HG03095 (cell line): ENCODE data around the gene ARHGEF33.
A peak's percentile ranks its signal among the peaks of the same experiment; 100 is the strongest.
"Not testable (repeated sequence)": the region's sequence is repeated elsewhere in the genome, so short reads cannot be mapped to it uniquely, and the experiment has no call there.

Source experiments
- ATAC-seq: cut with Tn5 transposase; IDR thresholded peaks from one replicate; pipeline ENCODE4 v1.9.1; 2021; ENCODE audit warnings: moderate library complexity; ENCODE audit not compliant: unreplicated experiment

Gene ARHGEF33

DNA sequence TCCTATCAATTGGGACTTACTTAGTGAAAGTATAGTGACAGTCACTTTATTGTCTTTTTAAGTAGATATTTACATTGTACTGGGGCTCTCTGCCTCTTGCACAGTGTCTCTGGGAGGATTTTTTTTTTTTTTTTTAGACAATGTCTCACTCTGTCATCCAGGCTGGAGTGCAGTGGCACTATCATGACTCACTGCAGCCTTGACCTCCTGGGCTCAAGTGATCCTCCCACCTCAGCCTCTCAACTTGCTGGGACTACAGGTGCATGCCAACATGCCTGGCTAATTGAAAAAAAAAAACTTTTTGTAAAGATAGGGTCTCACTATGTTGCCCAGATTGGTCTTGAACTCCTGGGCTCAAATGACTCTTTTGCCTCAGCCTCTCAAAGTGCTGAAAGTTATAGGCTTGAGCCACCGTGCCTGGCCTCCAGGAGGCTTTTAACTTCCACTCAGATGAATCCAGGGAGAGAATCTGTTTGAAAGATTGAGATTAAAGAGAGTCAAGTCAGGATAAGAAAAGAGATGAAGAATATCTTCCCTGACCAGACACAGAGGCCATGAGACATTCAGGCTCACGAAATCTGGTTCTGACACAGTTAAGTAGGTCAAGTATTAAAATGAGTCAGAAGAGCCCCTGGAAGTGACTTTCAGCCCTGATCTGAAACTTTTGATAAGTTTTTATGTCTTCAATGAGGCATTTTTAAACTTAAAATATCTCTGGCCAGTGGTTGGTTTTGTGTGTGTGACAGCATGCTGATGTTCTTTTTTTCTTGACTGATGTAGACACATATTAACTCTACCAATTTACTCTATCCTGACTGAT, 18.3 kb downstream of the ARHGEF33 start:
- ATAC-seq: peak; percentile 88

DNA sequence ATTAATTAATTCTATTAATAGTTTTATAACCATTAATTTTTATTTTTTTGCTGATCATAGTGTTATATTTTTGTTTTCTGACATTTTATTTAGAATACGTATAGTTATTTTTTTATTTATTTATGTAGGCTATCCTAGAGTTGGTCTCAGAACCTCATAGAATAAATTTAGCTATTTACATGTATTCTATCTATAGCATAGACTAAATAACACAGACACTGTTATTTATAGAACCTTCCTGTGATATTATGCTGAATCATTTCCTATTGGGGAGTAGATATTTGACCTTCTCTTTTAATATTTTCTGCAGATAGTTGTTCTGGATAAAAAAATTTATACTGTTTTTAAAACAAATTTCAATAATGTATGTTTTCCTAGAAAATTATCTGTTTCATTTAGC, 20.2 kb downstream of the ARHGEF33 start:
- ATAC-seq: no peak

DNA sequence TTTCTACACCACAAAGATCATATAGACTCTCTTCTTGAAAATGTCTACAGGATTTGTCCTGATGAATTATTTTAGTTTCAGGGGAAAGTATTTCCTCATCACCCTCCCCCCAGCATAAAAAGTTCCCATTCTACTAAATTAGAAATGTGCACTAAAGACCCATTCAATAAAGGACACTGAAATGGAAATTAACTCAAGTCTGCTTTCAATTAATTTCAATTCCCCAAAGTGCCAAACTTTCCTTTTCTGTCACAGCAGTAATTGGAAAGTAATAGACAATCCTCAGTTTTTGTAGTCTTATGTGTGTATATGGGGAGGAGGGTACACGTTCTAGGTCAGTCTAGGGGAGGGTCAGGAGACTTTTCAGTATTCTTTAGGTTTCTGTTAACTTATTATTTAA, 21.5 kb downstream of the ARHGEF33 start:
- no peak for ATAC-seq

- no peak for ATAC-seq
These were observed 22.9 kb downstream of the ARHGEF33 start for GRCh38 chr2:38912619-38913018.

DNA sequence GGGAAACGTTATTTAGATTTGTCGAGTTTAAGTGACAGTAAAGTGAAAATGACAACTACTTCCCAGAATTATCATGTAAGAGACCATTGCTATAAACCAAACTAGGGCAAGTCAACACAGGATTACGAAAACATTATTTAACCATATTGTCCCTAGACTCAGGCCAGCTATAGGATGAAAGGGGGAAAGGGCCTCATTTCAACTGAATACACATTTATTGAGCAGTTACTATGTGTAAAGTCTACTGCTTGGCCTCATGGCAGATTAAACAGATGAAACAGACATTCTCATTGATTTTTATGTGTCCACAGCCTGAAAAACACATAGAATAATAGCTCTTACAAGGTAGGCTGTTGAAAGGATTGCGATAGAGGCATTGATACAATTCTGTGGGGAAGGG, 32.7 kb downstream of the ARHGEF33 start:
- ATAC-seq: no peak

- ATAC-seq: no peak
These were observed 33.2 kb downstream of the ARHGEF33 start for GRCh38 chr2:38922902-38923301.

DNA sequence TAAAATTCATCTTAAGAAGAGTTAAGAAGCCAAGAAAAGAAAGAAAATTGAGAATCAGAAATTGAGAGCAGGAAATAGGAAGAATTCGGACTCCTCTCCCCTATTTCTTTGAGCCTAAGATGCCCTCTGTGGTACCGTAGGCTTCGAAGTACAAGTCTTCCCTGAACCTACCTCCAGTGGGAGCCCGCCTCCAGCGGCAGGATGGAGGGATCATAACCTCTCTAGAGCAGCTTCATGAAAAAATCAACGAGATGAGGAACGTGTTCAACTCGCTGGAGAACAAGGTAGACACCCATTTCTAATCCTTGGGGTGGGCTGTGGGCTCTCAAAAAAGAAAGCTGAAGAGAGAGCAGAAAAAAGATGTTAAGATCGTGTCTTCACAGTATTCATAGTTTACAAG, 36.3 kb downstream of the ARHGEF33 start:
- no peak for ATAC-seq

DNA sequence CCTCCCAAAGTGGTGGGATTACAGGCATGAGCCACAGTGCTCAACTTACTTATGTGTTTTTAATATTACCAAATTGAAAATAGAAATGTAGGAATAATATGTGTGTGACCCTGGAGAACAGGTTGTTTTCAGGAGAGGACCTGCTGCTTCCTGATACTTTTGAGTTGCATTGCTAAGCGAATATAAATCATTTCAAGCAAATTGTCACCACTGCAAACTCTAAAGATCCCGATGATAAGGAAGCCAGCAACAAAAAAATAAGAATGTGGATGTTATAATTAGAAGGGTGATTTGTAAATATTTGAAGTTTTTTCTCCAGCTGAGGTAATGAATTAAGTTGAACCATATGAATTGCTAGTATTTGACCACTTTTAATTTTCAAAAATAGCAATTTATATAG, 40.9 kb downstream of the ARHGEF33 start:
- ATAC-seq: no peak

DNA sequence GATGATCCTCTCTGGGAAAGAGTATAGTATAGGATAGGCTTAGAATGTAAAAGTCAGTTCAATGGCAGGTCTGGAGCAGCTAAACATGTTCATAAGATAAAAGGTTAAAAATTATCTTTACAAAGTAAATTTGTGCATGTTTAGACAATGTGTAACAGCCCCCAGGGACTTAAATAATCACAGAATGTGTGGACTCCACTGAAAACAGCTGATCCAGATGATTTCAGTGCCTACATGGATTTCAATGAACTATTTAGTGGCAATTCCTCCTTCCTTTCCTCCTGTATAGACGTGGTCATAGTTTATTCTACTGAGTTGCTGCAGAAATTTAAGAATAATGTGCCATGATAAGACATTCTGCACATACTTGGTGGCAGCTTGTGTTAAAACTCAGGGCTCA, 42.9 kb downstream of the ARHGEF33 start:
- ATAC-seq: no peak

DNA sequence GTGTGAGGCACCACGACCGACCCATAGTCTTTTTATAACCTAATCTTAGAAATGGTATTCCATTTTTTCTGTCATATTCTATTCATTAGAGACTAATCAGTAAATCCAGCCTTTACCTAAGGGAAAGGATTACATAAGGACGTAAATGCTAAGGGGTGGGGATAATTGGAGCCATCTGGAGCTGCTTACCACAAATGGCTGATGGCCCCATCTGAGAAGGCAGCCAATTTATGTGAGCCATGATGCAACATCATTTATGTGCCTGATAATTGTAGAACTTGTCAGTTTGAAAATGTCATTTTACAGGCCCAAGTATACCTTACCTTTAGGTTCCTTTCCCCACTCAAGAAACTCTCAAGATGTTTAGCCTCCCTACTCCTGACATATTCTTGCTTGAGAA, 44.0 kb downstream of the ARHGEF33 start:
- ATAC-seq: no peak

GRCh38 chr2:38934742-38935141, 45.1 kb downstream of the ARHGEF33 start:
- ATAC-seq: no peak

GRCh38 chr2:38935568-38936172, 46.0 kb downstream of the ARHGEF33 start:
- no peak for ATAC-seq

DNA sequence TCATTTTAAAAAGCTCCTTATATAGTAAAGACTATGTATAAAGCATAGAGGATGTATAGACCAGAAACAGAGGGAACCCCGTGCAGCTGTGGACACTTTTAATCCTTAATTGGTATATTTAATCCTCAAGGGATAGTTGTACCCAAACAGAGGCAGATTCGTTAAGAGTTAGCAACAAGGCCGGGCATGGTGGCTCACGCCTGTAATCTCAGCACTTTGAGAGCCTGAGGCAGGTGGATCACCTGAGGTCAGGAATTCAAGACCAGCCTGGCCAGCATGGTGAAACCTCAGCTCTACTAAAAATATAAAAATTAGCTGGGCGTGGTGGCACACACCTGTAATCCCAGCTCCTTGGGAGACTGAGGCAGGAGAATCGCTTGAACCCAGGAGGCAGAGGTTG, 46.8 kb downstream of the ARHGEF33 start:
- ATAC-seq: not testable (repeated sequence)

DNA sequence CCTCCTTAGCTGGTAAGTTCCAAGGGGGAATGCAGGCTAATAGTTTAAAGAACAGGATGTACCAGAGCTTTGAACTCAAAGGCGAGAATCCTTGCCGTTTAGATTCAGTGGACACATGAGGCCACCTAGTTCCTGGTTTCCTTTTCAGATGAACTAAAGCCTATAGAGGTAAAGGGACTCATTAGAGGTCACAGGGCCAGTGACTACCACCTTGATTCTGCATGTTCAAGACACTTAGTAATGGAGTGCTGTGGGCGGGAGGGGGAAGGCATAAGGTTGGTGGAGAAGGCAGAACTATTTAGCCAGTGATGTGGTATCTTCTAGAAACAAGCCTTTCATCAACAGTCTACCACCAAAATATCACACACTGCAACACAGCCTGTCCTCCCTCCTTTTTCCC, 47.9 kb downstream of the ARHGEF33 start:
- no peak for ATAC-seq

DNA sequence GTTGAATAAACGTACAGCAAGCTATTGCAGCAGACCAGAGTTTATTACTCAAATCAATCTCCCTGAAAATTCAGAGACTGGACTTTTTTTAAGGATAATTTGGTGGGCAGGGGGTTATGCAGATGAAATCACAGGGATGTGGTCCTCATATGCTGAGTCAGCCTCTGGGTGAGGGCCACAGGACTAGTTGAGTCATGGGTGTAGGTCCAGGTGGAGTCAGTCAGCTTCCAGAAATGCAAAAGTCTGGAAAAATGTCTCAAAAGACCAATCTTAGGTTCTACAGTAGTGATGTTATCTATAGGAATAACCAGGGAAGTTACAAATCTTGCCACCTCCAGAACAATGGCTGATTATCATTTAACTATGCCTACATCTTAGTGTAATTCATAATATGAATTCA, 51.1 kb downstream of the ARHGEF33 start:
- no peak for ATAC-seq

DNA sequence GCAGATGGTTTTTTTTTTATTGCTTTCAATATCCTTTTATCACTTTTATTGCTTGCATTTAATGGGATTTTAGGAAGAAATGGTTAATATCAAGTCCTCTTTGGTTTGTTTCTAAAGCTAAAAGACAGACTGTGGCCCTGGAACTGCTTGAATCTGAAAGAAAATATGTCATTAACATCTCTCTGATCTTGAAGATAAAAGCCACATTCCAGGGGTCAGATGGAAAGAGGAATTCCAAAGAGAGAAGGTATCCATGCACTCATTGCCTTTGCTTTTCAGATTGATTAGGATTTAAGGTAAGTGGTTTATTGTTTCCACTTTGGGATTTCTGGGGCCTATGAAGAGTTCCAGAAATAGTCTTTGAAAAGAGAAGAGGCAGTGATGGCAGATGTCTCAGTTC, 54.1 kb downstream of the ARHGEF33 start:
- no peak for ATAC-seq

GRCh38 chr2:38945372-38945771, 55.7 kb downstream of the ARHGEF33 start:
- ATAC-seq: no peak

DNA sequence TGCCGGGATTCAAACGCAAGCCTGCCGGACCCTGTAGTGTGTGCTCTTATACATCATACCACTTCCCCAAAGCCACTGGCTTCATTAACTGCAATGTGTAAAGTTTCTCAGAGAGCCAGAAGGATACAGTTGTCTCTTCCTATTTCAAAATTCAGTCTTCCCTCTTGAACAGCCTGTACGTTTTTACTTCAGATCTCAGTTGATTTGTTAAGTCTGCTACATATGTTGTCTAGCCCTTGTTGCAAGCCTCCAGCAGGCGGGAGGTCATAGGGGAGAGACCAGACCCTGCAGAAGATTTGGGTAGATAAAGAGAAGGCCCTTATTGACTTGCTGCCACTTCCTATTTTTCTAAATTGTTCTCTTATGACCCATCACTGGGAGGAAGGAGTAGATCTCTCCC, 56.2 kb downstream of the ARHGEF33 start:
- no peak for ATAC-seq

- peak; percentile 65 for ATAC-seq
These were observed 57.9 kb downstream of the ARHGEF33 start for GRCh38 chr2:38947241-38948239.

GRCh38 chr2:38948387-38948882, 58.8 kb downstream of the ARHGEF33 start:
- ATAC-seq: no peak

GRCh38 chr2:38948995-38949394, 59.3 kb downstream of the ARHGEF33 start:
- no peak for ATAC-seq
